Muscle layer of duodenum (tissue), 2 donors: Measurements from ENCODE around the gene SRF.
"Not testable (repeated sequence)": the region's sequence is repeated elsewhere in the genome, so short reads cannot be mapped to it uniquely, and the experiment has no call there.

Source experiments
- H3K27ac ChIP-seq: one replicate; pipeline ENCODE4 v1.7.0; 2013; ENCODE audit warnings: mild to moderate bottlenecking, low read length
- H3K27me3 ChIP-seq: one replicate; pipeline ENCODE4 v1.7.0; 2013; ENCODE audit warnings: low read depth, mild to moderate bottlenecking, control low read depth, low read length
- H3K36me3 ChIP-seq, 2 donors: one replicate each; pipeline ENCODE4 v1.7.0; 2013; ENCODE audit warnings: low read length in 2 of 2, control low read depth in 1 of 2, mild to moderate bottlenecking in 1 of 2; ENCODE audit not compliant: insufficient read depth in 2 of 2, control insufficient read depth in 1 of 2
- H3K4me1 ChIP-seq, 2 donors: one replicate each; pipeline ENCODE4 v1.7.0; 2013; ENCODE audit warnings: low read length in 2 of 2, mild to moderate bottlenecking in 2 of 2, control low read depth in 1 of 2, moderate library complexity in 1 of 2; ENCODE audit not compliant: insufficient read depth in 2 of 2, control insufficient read depth in 1 of 2
- H3K4me3 ChIP-seq, 2 donors: one replicate each; pipeline ENCODE4 v1.7.0; 2013; ENCODE audit warnings: low read length in 2 of 2, low read depth in 1 of 2, mild to moderate bottlenecking in 1 of 2
- H3K9me3 ChIP-seq, 2 donors: one replicate each; pipeline ENCODE4 v1.7.0; 2013; ENCODE audit warnings: low read length in 2 of 2, control low read depth in 1 of 2, mild to moderate bottlenecking in 1 of 2; ENCODE audit not compliant: control insufficient read depth in 1 of 2
- donor health status: healthy.

The SRF gene

DNA sequence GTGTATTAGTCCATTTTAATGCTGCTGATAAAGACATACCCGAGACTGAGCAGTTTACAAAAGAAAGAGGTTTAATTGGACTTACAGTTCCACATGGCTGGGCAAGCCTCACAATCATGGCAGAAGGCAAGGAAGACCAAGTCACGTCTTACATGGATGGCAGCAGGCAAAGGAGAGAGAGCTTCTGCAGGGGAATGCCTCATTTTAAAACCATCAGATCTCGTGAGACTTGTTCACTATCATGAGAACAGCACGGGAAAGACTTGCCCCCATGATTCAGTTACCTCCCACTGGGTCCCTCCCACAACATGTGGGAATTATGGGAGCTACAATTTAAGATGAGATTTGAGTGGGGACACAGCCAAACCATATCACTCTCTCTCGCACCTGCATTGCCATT lies 39.7 kb upstream of the SRF start:
- not testable (repeated sequence) for H3K27ac ChIP-seq, H3K36me3 ChIP-seq, H3K9me3 ChIP-seq, H3K4me3 ChIP-seq, H3K27me3 ChIP-seq, H3K4me1 ChIP-seq

DNA sequence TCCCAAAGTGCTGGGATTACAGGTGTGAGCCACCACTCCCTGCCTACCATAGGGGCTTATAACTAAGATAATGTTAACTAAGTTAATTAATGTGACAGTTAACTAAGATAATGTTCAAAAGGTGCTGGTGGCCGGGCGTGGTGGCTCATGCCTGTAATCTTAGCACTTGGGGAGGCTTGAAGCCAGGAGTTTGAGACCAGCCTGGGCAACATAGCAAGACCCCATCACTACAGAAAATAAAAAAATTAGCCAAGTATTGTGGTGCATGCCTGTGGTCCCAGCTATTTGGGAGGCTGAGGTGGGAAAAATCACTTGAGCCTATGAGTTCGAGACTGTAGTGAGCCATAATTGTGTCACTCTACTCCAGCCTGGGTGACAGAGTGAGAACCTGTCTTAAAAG lies 32.8 kb upstream of the SRF start:
- Histone ChIP-seq H3K4me3 (no peak overlapping the region), H3K27ac (no peak overlapping the region), H3K36me3 (no peaks in the 10 kb centered on the region), H3K27me3 (no peaks in the 10 kb centered on the region), H3K9me3 (no peaks in the 10 kb centered on the region), H3K4me1 (peaks cover 0 to 3% of the 10 kb centered on the region in 2 donors)

DNA sequence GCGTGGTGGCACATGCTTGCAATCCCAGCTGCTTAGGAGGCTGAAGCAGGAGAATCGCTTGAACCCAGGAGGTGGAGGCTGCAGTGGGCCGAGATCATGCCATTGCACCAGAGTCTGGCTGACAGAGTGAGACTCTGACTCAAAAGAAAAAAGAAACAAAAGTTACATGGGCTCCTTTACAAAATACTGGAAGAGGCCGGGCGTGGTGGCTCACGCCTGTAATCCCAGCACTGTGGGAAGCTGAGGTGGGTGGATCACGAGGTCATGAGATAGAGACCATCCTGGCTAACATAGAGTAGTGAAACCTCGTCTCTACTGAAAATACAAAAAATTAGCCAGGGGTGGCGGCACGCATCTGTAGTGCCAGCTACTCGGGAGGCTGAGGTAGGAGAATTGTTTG lies 31.1 kb upstream of the SRF start:
- H3K9me3 ChIP-seq, H3K36me3 ChIP-seq, H3K27ac ChIP-seq, H3K4me3 ChIP-seq, H3K27me3 ChIP-seq: not testable (repeated sequence)
- peaks cover 0 to 12% of the 10 kb centered on the region in 2 donors for H3K4me1 ChIP-seq

DNA sequence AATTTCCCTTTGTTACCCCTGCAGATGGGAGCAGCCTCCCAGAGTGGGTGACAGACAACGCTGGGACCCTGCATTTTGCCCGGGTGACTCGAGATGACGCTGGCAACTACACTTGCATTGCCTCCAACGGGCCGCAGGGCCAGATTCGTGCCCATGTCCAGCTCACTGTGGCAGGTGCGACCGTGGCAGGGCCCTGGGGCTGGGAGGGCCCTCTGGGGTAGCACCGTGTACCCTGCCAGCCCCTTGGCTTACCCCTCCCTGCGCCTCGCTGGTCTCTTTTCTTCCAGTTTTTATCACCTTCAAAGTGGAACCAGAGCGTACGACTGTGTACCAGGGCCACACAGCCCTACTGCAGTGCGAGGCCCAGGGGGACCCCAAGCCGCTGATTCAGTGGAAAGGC lies 29.4 kb upstream of the SRF start:
- H3K9me3 ChIP-seq: no peaks in the 10 kb centered on the region
- peaks cover 0 to 4% of the 10 kb centered on the region in 2 donors for H3K36me3 ChIP-seq
- H3K27me3 ChIP-seq: no peaks in the 10 kb centered on the region
- peaks cover 0 to 12% of the 10 kb centered on the region in 2 donors for H3K4me1 ChIP-seq
- H3K4me3 ChIP-seq: no peak overlapping the region
- no peak overlapping the region for H3K27ac ChIP-seq

DNA sequence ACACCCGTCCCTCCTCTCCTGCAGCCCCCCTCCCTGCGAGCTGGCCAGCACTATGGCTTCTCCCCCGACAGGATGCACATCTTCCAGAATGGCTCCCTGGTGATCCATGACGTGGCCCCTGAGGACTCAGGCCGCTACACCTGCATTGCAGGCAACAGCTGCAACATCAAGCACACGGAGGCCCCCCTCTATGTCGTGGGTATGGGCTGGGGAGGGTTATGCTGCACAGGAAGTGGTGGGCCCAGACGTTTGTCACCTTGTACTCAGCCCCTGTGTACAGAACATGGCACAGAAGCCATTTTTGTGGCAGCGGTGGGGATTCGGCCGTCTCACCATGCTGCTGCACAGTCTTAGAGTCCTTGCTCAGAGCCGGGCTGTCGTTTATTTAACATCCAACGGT lies 29.0 kb upstream of the SRF start:
- Histone ChIP-seq H3K9me3 (no peaks in the 10 kb centered on the region), H3K27me3 (no peaks in the 10 kb centered on the region), H3K27ac (no peak overlapping the region), H3K4me3 (no peak overlapping the region), H3K36me3 (peaks cover 0 to 4% of the 10 kb centered on the region in 2 donors), H3K4me1 (peaks cover 0 to 12% of the 10 kb centered on the region in 2 donors)

DNA sequence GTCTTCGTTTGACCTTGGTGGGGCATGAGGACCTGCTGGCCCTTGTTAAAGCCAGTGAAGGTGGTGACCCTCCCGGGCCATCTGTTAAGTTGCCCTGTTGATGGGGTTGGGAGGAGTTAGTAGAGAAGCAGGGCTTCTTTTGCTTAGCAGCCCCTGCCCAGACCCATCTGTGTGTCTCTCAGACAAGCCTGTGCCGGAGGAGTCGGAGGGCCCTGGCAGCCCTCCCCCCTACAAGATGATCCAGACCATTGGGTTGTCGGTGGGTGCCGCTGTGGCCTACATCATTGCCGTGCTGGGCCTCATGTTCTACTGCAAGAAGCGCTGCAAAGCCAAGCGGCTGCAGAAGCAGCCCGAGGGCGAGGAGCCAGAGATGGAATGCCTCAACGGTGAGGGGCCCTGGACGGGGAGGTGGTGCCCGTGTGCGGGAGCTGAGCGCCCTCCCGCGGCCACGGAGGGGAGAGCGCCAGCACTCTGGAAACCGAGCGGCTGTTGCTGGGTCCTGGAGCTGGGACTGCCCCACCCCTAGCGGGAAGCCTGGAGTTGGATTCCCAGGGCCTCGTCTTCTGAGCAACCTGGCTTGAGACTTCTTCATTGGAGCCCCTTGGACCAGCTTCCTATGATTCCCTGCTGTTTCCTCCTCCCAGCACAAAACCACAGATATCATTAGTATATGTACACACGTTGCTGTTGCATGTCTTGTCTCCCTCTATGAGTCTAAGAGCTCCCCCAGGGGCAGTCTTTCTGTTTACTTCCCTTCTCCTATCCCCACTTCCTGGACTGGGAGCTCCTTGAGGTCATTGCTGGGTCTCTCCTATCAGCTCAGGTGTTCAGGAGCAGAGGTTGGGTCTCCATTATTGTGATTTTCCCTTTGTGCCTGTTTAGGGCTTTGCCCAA lies 27.6 kb upstream of the SRF start:
- no peaks in the 10 kb centered on the region for H3K9me3 ChIP-seq
- H3K27ac ChIP-seq: no peak overlapping the region
- peaks cover 0 to 12% of the 10 kb centered on the region in 2 donors for H3K4me1 ChIP-seq
- no peaks in the 10 kb centered on the region for H3K27me3 ChIP-seq
- H3K36me3 ChIP-seq: peaks cover 0 to 4% of the 10 kb centered on the region in 2 donors
- no peak overlapping the region for H3K4me3 ChIP-seq

DNA sequence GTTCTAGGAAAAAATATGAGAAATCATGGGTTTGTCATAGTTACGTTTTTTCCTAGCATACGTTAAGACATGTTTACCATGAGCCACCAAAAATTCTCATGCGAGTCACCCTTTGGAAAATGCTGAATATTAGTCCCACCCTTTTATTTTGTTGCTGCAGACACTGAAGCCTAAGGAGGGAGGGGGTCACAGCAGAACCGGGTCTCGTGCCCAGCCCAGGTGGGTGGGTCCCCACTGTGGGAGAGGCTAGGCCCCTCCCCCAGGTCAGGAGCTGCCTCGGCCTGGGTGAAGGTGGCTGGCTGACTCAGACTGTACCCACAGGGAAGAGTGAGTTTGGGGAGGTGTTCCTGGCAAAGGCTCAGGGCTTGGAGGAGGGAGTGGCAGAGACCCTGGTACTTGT lies 26.2 kb upstream of the SRF start:
- Histone ChIP-seq H3K27ac (no peak overlapping the region), H3K4me1 (peaks cover 0 to 12% of the 10 kb centered on the region in 2 donors), H3K36me3 (peaks cover 0 to 4% of the 10 kb centered on the region in 2 donors), H3K27me3 (no peaks in the 10 kb centered on the region), H3K9me3 (no peaks in the 10 kb centered on the region), H3K4me3 (no peak overlapping the region)

DNA sequence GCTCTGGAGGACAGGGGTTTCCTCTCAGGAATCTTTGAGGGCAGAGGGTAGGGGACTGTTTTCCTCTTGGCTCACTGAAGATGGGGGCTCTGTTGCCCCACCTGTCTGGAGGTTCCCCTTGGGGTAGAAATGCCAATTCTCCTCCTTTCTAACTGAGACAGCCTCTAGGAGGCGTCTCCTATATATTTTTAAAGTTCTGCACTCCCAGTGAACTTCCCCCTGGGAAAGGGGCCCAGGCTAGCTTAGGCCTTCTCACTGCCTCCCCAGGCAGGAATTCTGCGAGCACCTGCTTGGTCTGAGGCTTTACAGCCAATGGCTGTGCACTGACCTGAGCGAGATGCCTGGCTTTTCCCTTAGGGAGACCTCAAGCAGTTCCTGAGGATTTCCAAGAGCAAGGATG lies 24.8 kb upstream of the SRF start:
- H3K36me3 ChIP-seq: peaks cover 0 to 4% of the 10 kb centered on the region in 2 donors
- H3K4me3 ChIP-seq: no peak overlapping the region
- no peaks in the 10 kb centered on the region for H3K9me3 ChIP-seq
- no peak overlapping the region for H3K27ac ChIP-seq
- no peaks in the 10 kb centered on the region for H3K27me3 ChIP-seq
- H3K4me1 ChIP-seq: peaks cover 0 to 12% of the 10 kb centered on the region in 2 donors

DNA sequence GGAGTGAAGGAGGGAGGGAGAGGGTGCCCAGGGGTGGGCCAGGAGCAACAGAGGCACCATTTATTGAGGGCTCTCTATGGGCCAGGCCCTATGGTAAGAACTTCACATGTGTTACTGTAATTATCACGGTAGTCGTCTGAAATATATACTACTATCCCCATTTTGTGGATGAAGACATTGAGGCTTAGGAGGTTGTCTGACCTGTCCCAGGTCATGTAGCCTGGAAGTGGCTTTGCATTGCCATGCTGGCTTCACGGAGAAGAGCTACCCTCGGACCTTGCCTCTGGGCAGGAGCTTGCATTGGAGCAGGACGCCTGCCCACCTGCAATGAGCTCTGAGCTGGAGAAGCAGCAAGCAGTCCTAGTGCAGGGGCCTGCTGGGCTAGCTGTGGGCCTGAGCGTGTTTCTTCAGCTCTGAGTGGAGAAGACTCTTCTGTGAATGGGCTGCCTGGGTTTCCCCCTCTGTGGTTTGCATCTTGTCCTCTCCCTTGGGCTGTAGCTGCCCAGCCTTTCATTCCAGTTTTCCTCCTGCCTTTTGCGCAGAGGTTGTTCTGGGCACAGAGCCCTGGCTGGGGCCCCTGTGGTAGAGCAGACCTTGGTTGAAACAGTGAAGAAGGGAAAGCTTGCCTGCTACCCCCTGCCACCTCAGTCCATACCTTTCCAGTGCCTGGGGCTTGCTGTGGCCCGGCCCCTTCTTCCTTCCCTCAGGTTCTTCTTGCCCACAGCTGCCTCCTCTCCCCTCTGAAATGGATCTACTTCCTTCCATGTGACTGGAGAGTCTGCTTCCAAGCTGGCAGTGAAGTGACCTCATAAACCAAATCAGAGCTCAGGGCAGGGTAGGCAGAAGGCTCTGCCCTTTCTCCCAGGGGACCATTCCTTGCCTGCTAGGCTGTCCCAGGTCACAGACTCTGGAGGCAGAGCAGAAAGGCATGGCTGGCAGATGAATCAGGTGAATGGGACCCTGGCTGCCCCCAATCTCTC lies 24.1 kb upstream of the SRF start:
- no peaks in the 10 kb centered on the region for H3K27me3 ChIP-seq
- peaks cover 0 to 4% of the 10 kb centered on the region in 2 donors for H3K36me3 ChIP-seq
- H3K4me3 ChIP-seq: no peak overlapping the region
- no peaks in the 10 kb centered on the region for H3K9me3 ChIP-seq
- no peak overlapping the region for H3K27ac ChIP-seq
- H3K4me1 ChIP-seq: peaks cover 0 to 12% of the 10 kb centered on the region in 2 donors

DNA sequence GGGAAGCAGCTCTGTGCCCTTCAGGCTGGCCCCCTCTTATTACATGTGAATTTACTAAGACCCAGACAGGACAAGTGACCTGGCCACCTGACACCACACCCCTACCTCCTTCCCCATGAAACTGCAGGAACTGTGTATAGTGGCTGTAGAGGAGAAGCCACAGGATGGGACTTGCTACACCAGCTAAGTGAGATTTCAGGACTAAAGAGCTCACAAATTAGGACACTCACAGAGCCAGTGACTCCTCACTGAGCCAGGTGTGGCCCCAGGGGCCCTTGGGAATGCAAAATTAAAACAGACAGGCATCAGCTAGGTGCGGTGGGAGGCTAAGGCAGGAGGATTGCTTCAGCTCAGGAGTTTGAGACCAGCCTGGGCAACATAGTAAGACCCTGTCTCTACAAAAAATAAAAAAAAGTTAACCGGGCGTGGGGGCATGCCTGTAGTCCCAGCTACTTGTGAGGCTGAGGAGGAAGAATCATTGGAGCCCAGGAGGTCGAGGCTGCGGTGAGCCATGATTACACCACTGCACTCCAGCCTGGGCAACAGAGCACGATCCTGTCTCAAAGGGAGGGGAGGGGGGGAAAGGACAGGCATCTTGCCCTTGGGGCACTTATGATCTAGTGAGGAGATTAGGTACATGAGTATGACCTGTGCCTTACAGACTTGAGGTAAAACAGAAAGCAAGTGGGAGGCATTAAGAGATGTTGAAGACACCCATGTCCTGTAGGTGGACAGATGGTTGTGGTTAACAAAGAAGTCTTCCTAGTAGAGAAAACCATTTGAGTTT lies 23.2 kb upstream of the SRF start:
- Histone ChIP-seq H3K4me3 (no peak overlapping the region), H3K36me3 (peaks cover 0 to 4% of the 10 kb centered on the region in 2 donors), H3K4me1 (peaks cover 0 to 12% of the 10 kb centered on the region in 2 donors), H3K27me3 (no peaks in the 10 kb centered on the region), H3K9me3 (no peaks in the 10 kb centered on the region), H3K27ac (no peak overlapping the region)

DNA sequence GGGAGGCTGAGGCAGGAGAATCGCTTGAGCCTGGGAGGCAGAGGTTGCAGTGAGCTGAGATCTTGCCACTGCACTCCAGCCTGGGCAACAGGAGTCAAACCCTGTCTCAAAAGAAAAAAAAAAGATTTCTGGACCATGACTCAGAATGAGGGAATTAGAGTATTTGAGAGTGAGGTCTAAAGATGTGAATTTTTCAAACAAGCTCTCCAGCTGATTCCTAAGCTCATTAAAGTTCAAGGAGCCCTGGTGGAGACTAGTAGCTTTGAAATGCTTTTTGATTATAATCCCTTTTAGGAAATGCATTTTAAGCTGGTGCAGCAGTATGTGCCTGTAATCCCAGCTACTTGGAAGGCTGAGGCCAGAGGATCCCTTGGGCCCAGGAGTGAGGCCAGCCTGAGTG lies 21.8 kb upstream of the SRF start:
- Histone ChIP-seq H3K4me3 (no peak overlapping the region), H3K9me3 (no peaks in the 10 kb centered on the region), H3K27me3 (no peaks in the 10 kb centered on the region), H3K4me1 (no peaks in the 10 kb centered on the region), H3K36me3 (peaks cover 0 to 4% of the 10 kb centered on the region in 2 donors), H3K27ac (no peak overlapping the region)
